ENCODE measurements around the gene SPRED1. TPM values are rescaled to one million over a fixed set of nuclear protein-coding genes. Genes with fewer than 3 reads are reported as not detected.

The SPRED1 gene
- total and polyA plus RNA-seq, 9 of the 15 experiments (the other 6 are each of a cell fraction or from before 2014, with no cell fraction given): 2.8 to 17.4 (median 7.9) TPM

DNA sequence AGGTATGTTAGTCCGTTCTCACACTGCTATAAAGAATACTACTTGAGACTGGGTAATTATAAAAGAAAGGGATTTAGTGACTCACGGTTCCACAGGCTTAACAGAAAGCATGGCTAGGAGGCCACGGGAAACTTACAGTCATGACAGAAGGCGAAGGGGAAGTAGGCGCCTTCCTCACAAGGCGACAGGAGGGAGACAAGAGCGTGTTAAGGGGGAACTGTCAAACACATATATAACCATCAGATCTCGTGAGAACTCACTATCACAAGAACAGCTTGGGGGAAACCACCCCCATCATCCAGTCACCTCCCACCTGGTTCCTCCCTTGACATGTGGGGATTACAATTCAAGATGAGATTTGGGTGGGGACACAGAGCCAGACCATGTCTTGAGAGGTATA is 30.4 kb downstream of the SPRED1 start:
- Histone ChIP-seq H3K27me3 (ENCODE audit: control insufficient read depth in 2 of 2, insufficient read depth in 2 of 2, low read length in 2 of 2) (no peaks in the 10 kb centered on the region), H3K36me3 (ENCODE audit: control insufficient read depth, insufficient read depth, low read length) (no peaks in the 10 kb centered on the region), H3K9me3 (replicated peaks; ENCODE audit: control insufficient read depth, insufficient read depth, low read depth, low read length) (no peaks in the 10 kb centered on the region), H3K79me2 (ENCODE audit: control insufficient read depth, insufficient read depth, low read length) (peaks cover 87% of the 10 kb centered on the region), H3K27ac (ENCODE audit: extremely low read depth, low read depth, low read length) (no peak overlapping the region), H3K4me2 (ENCODE audit: insufficient read depth, low read length) (no peak overlapping the region), H3K4me1 (replicated peaks in 1 of 2; ENCODE audit: control insufficient read depth in 2 of 2, insufficient read depth in 2 of 2, low read length in 2 of 2) (no peaks in the 10 kb centered on the region), H2AFZ (ENCODE audit: low read depth, low read length) (no peak overlapping the region), H3K9ac (ENCODE audit: insufficient read depth in 1 of 2, low read depth in 2 of 2, low read length in 2 of 2) (no peak overlapping the region), H4K20me1 (replicated peaks; ENCODE audit: control insufficient read depth, insufficient read depth, low read length) (no peaks in the 10 kb centered on the region), H3K4me3 (no peak overlapping the region), H3K9me1 (ENCODE audit: control insufficient read depth, insufficient read depth, low read length) (no peaks in the 10 kb centered on the region)
- ChIA-PET CTCF (ENCODE audit: low intra/inter-chr PET ratio) (no interaction called here), POLR2A (interaction anchor here (0.6 to 1.4 kb wide), 4 partner anchors 8 to 25 kb away, joined by 3 read pairs; no protein-coding TSS in a partner anchor)
- 76% methylated on average over 8 of the region's 8 CpGs for WGBS (ENCODE audit: insufficient coverage, low coverage, missing lambda C conversion rate)
- DNase-seq (ENCODE audit: extremely low read depth in 1 of 4, low spot score in 3 of 4) (peak in 1 of 4 experiments; percentile 5), ATAC-seq (no peak), FAIRE-seq (no peak)
- intact Hi-C loops (cut with micrococcal nuclease): no loop called here
- BruUV-seq (replicated peaks): no TSS peak
- in situ Hi-C loops (cut with MboI): no loop called here
- TF ChIP-seq CHD2 (IDR thresholded peaks at IDR 0.05; ENCODE audit: low read depth, low read length) (peak; percentile 25; the same call in 1 of the 2 replicates), ZNF239 (CRISPR knock-in tag; IDR thresholded peaks at IDR 0.05) (no peak), BCOR (IDR thresholded peaks at IDR 0.05) (no peak), ZNF507 (tag; conservative IDR thresholded peaks at IDR 0.05) (no peak)
- TF ChIP-seq, protein P1, sequence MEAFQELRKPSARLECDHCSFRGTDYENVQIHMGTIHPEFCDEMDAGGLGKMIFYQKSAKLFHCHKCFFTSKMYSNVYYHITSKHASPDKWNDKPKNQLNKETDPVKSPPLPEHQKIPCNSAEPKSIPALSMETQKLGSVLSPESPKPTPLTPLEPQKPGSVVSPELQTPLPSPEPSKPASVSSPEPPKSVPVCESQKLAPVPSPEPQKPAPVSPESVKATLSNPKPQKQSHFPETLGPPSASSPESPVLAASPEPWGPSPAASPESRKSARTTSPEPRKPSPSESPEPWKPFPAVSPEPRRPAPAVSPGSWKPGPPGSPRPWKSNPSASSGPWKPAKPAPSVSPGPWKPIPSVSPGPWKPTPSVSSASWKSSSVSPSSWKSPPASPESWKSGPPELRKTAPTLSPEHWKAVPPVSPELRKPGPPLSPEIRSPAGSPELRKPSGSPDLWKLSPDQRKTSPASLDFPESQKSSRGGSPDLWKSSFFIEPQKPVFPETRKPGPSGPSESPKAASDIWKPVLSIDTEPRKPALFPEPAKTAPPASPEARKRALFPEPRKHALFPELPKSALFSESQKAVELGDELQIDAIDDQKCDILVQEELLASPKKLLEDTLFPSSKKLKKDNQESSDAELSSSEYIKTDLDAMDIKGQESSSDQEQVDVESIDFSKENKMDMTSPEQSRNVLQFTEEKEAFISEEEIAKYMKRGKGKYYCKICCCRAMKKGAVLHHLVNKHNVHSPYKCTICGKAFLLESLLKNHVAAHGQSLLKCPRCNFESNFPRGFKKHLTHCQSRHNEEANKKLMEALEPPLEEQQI (IDR thresholded peaks at IDR 0.05): peak; percentile 58; the same call in 1 of the 2 replicates
- TF ChIP-seq, protein P2, sequence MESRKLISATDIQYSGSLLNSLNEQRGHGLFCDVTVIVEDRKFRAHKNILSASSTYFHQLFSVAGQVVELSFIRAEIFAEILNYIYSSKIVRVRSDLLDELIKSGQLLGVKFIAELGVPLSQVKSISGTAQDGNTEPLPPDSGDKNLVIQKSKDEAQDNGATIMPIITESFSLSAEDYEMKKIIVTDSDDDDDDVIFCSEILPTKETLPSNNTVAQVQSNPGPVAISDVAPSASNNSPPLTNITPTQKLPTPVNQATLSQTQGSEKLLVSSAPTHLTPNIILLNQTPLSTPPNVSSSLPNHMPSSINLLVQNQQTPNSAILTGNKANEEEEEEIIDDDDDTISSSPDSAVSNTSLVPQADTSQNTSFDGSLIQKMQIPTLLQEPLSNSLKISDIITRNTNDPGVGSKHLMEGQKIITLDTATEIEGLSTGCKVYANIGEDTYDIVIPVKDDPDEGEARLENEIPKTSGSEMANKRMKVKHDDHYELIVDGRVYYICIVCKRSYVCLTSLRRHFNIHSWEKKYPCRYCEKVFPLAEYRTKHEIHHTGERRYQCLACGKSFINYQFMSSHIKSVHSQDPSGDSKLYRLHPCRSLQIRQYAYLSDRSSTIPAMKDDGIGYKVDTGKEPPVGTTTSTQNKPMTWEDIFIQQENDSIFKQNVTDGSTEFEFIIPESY (CRISPR knock-in tag; IDR thresholded peaks at IDR 0.05): peak; percentile 71
- TF ChIP-seq, protein P3, sequence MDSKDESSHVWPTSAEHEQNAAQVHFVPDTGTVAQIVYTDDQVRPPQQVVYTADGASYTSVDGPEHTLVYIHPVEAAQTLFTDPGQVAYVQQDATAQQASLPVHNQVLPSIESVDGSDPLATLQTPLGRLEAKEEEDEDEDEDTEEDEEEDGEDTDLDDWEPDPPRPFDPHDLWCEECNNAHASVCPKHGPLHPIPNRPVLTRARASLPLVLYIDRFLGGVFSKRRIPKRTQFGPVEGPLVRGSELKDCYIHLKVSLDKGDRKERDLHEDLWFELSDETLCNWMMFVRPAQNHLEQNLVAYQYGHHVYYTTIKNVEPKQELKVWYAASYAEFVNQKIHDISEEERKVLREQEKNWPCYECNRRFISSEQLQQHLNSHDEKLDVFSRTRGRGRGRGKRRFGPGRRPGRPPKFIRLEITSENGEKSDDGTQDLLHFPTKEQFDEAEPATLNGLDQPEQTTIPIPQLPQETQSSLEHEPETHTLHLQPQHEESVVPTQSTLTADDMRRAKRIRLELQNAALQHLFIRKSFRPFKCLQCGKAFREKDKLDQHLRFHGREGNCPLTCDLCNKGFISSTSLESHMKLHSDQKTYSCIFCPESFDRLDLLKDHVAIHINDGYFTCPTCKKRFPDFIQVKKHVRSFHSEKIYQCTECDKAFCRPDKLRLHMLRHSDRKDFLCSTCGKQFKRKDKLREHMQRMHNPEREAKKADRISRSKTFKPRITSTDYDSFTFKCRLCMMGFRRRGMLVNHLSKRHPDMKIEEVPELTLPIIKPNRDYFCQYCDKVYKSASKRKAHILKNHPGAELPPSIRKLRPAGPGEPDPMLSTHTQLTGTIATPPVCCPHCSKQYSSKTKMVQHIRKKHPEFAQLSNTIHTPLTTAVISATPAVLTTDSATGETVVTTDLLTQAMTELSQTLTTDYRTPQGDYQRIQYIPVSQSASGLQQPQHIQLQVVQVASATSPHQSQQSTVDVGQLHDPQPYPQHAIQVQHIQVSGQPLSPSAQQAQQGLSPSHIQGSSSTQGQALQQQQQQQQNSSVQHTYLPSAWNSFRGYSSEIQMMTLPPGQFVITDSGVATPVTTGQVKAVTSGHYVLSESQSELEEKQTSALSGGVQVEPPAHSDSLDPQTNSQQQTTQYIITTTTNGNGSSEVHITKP (IDR thresholded peaks at IDR 0.05; ENCODE audit: partially characterized antibody): peak; percentile 33
